MM.1S (cell line): Measurements from ENCODE around the gene OAF.

Experiments used
- DNase-seq: peaks from one replicate; pipeline ENCODE4 v3.0.0-alpha.2; 2015
- H2AFZ ChIP-seq: fragments of 300-600 bp; sonication (generic); 2 replicates; pipeline ENCODE4 v1.6.0; 2016; ENCODE audit warnings: antibody characterized with exemption, low read length
- H3F3A ChIP-seq: fragments of 300-600 bp; sonication (generic); 2 replicates; pipeline ENCODE4 v1.6.1; 2016; ENCODE audit warnings: mild to moderate bottlenecking, antibody characterized with exemption, low read length, moderate library complexity, mixed read lengths; ENCODE audit not compliant: insufficient read depth
- H3K27ac ChIP-seq: fragments of 300-600 bp; sonication (generic); 2 replicates; pipeline ENCODE4 v1.5.1; 2016; ENCODE audit warnings: mild to moderate bottlenecking, low read length
- H3K27me3 ChIP-seq: fragments of 300-600 bp; sonication (generic); replicated peaks from 2 replicates; pipeline ENCODE4 v1.6.0; 2016; ENCODE audit warnings: low read length; ENCODE audit not compliant: insufficient read depth
- H3K36me3 ChIP-seq: fragments of 300-600 bp; sonication (generic); replicated peaks from 2 replicates; pipeline ENCODE4 v1.6.1; 2016; ENCODE audit warnings: mild to moderate bottlenecking, low read length, mixed read lengths; ENCODE audit not compliant: insufficient read depth
- H3K4me1 ChIP-seq: fragments of 300-600 bp; sonication (generic); 2 replicates; pipeline ENCODE4 v1.6.1; 2016; ENCODE audit warnings: low read length, mixed read lengths
- H3K4me2 ChIP-seq: fragments of 300-600 bp; sonication (generic); 2 replicates; pipeline ENCODE4 v1.6.0; 2016; ENCODE audit warnings: low read depth, low read length
- H3K4me3 ChIP-seq: fragments of 300-600 bp; sonication (generic); 2 replicates; pipeline ENCODE4 v1.5.1; 2016; ENCODE audit warnings: low read length, mixed read lengths
- H3K79me2 ChIP-seq: fragments of 300-600 bp; sonication (generic); 2 replicates; pipeline ENCODE4 v1.6.1; 2016; ENCODE audit warnings: mixed run types, low read length, mixed read lengths
- H3K9ac ChIP-seq: fragments of 300-600 bp; sonication (generic); 2 replicates; pipeline ENCODE4 v1.6.1; 2016; ENCODE audit warnings: low read length, mixed read lengths
- H3K9me2 ChIP-seq: fragments of 300-600 bp; sonication (generic); replicated peaks from 2 replicates; pipeline ENCODE4 v1.6.1; 2016; ENCODE audit warnings: mild to moderate bottlenecking, low read length, mixed read lengths; ENCODE audit not compliant: insufficient read depth
- H3K9me3 ChIP-seq: fragments of 300-600 bp; sonication (generic); replicated peaks from 2 replicates; pipeline ENCODE4 v1.6.1; 2016; ENCODE audit warnings: mild to moderate bottlenecking, low read length, mixed read lengths; ENCODE audit not compliant: insufficient read depth
- H4K20me1 ChIP-seq: fragments of 300-600 bp; sonication (generic); 2 replicates; pipeline ENCODE4 v1.6.1; 2016; ENCODE audit warnings: mild to moderate bottlenecking, low read length, moderate library complexity, mixed read lengths; ENCODE audit not compliant: insufficient read depth
- EZH2 ChIP-seq: fragments of 300-600 bp; sonication (generic); optimal IDR thresholded peaks from 2 replicates; pipeline ENCODE3; 2017; ENCODE audit warnings: low read depth, mild to moderate bottlenecking, antibody characterized with exemption, low read length, mixed read lengths
- EZH2phosphoT487 ChIP-seq: fragments of 300-600 bp; sonication (generic); IDR thresholded peaks from 2 replicates; pipeline ENCODE4 v1.6.1; 2018; ENCODE audit warnings: antibody characterized with exemption, low read length
- TF ChIP-seq, protein P1 (sequence below): fragments of 300-600 bp; sonication (generic); IDR thresholded peaks from 2 replicates; pipeline ENCODE4 v1.5.1; 2016; ENCODE audit warnings: antibody characterized with exemption, low read length, mixed read lengths

Gene OAF

GRCh38 chr11:120210626-120211521 lies at the start of gene OAF:
Gene OAF (plus strand): TSS chr11:120211032. CDS start chr11:120211280, 248 bp downstream.
- peak within 1 kb of the TSS; percentile 82 for H2AFZ ChIP-seq
- H3K36me3 ChIP-seq, result no peaks in the 10 kb centered on the region
- no peak for TF ChIP-seq EZH2
- TF ChIP-seq, protein P1, sequence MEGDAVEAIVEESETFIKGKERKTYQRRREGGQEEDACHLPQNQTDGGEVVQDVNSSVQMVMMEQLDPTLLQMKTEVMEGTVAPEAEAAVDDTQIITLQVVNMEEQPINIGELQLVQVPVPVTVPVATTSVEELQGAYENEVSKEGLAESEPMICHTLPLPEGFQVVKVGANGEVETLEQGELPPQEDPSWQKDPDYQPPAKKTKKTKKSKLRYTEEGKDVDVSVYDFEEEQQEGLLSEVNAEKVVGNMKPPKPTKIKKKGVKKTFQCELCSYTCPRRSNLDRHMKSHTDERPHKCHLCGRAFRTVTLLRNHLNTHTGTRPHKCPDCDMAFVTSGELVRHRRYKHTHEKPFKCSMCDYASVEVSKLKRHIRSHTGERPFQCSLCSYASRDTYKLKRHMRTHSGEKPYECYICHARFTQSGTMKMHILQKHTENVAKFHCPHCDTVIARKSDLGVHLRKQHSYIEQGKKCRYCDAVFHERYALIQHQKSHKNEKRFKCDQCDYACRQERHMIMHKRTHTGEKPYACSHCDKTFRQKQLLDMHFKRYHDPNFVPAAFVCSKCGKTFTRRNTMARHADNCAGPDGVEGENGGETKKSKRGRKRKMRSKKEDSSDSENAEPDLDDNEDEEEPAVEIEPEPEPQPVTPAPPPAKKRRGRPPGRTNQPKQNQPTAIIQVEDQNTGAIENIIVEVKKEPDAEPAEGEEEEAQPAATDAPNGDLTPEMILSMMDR, result peak; percentile 12; the same call in 1 of the 2 replicates
- no peaks in the 10 kb centered on the region for H4K20me1 ChIP-seq
- DNase-seq, result peak; percentile 94
- peak within 1 kb of the TSS; percentile 60; the same call in 1 of the 2 replicates for H3K27ac ChIP-seq
- peaks cover 3% of the 10 kb centered on the region; the same call in 1 of the 2 replicates for H3K4me1 ChIP-seq
- H3K79me2 ChIP-seq, result peaks cover 9% of the 10 kb centered on the region; the same call in 1 of the 2 replicates
- no peaks in the 10 kb centered on the region for H3K9me3 ChIP-seq
- peak within 1 kb of the TSS; percentile 87 for H3K4me3 ChIP-seq
- peaks cover 5% of the 10 kb centered on the region; the same call in 1 of the 2 replicates for H3F3A ChIP-seq
- peak within 1 kb of the TSS; percentile 72 for H3K9ac ChIP-seq
- H3K4me2 ChIP-seq, result peak within 1 kb of the TSS; percentile 93
- no peaks in the 10 kb centered on the region; the same call in 1 of the 2 replicates for H3K27me3 ChIP-seq
- no peaks in the 10 kb centered on the region for H3K9me2 ChIP-seq

GRCh38 chr11:120167659-120168058 lies 43.2 kb upstream of the OAF start:
- Histone ChIP-seq H3K36me3 (no peaks in the 10 kb centered on the region), H3K9ac (no peak overlapping the region), H3K27me3 (peaks cover 14% of the 10 kb centered on the region), H3K9me2 (no peaks in the 10 kb centered on the region), H3K4me2 (no peak overlapping the region), H3K4me3 (no peak overlapping the region), H2AFZ (no peak overlapping the region), H3K9me3 (no peaks in the 10 kb centered on the region), H3K27ac (no peak overlapping the region), H4K20me1 (no peaks in the 10 kb centered on the region), H3K4me1 (no peaks in the 10 kb centered on the region), H3F3A (no peaks in the 10 kb centered on the region), H3K79me2 (no peaks in the 10 kb centered on the region)
- DNase-seq, result no peak
- TF ChIP-seq EZH2phosphoT487, result no peak
- TF ChIP-seq, protein P1, result no peak
- no peak for TF ChIP-seq EZH2

- Histone ChIP-seq H3K27me3 (peaks cover 19% of the 10 kb centered on the region), H3K27ac (no peak overlapping the region), H3K9me2 (no peaks in the 10 kb centered on the region), H4K20me1 (no peaks in the 10 kb centered on the region), H2AFZ (peak overlapping the region; percentile 79), H3K9ac (no peak overlapping the region), H3K4me3 (peak overlapping the region; percentile 54), H3K4me2 (peak overlapping the region; percentile 89; the same call in 1 of the 2 replicates), H3K4me1 (no peaks in the 10 kb centered on the region), H3K9me3 (no peaks in the 10 kb centered on the region), H3F3A (no peaks in the 10 kb centered on the region), H3K36me3 (no peaks in the 10 kb centered on the region), H3K79me2 (no peaks in the 10 kb centered on the region)
- DNase-seq, result no peak
- TF ChIP-seq, protein P1, result no peak
- TF ChIP-seq EZH2 (no peak), EZH2phosphoT487 (no peak)
These were observed 42.5 kb upstream of the OAF start for GRCh38 chr11:120168108-120168959.
